ENCODE data around the gene GRK5. TPM values are rescaled to one million over a fixed set of nuclear protein-coding genes. Genes with fewer than 3 reads are reported as not detected.

GRK5 gene
- total and polyA plus RNA-seq, 2 experiments from 2014 or later, result 5.2 to 13.7 TPM

DNA sequence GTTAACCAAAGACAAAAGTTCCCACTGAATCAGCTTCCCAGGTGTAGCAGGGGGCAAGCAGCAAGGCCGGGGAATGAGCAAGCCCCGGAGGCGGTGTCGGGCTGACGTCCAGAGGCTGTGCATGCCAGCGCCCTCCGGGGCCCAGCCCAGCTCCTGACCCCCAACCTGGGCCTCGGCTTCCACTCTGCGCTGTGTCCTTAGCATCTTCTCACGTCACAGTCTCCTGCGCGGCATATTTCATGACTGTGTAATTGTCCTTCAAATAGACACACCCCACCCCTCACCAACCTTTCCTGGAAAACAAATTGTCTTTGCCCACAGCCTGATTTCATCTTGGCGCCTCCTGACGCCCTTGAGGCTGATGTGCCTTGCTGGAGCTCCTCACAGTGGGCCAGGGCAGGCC, 201.6 kb downstream of the GRK5 start:
- Histone ChIP-seq H4K20me1 (ENCODE audit: insufficient read depth) (no peaks in the 10 kb centered on the region), H3K27ac (no peak overlapping the region), H3K4me1 (ENCODE audit: insufficient read depth) (peaks cover 6% of the 10 kb centered on the region; the same call in 1 of the 2 replicates), H3K36me3 (ENCODE audit: low read depth) (no peaks in the 10 kb centered on the region), H3K4me2 (ENCODE audit: unreplicated experiment) (no peak overlapping the region), H2AFZ (no peak overlapping the region), H3F3A (ENCODE audit: insufficient read depth) (no peaks in the 10 kb centered on the region), H3K27me3 (replicated peaks; ENCODE audit: insufficient read depth) (no peaks in the 10 kb centered on the region), H3K79me2 (ENCODE audit: insufficient read depth) (0 out of 2 replicates have a peak, but pooled peaks cover 14% of the 10 kb centered on the region), H3K9ac (no peak overlapping the region), H3K9me3 (ENCODE audit: low read depth) (no peaks in the 10 kb centered on the region), H3K4me3 (no peak overlapping the region), H3K9me2 (ENCODE audit: insufficient read depth) (no peaks in the 10 kb centered on the region)
- TF ChIP-seq EZH2phosphoT487 (IDR thresholded peaks at IDR 0.05; ENCODE audit: insufficient read depth, low read depth) (no peak), EZH2 (IDR thresholded peaks at IDR 0.05; ENCODE audit: insufficient read depth, poor library complexity, severe bottlenecking) (no peak)
- no peak for DNase-seq
- 90 to 91% methylated on average over 13 to 14 of the region's 14 CpGs for WGBS, 2 experiments (ENCODE audit: low coverage in 1 of 2, low lambda C conversion rate in 2 of 2, missing lambda C conversion rate in 2 of 2)
- in situ Hi-C loops (cut with MboI), result no loop called here

DNA sequence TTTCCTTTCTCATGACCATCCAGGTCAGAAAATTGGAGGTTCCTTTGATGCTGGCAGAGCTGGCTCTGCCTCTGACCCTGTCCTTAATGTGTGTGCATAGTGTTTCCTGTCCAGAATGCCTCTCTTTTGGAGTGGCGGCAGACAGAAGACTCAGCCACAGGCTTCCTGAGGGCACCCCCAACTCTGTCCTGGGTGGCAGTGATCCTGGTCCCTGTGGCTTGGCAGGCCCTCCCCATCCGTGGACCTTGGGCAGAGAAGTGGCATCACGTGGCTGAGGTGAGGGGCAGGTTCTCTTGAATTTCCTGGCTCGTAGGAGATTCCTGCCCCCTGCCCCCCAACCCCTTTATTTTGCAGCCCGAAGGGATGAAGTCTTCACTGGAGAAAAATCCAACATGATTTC, 202.0 kb downstream of the GRK5 start:
- WGBS, 2 experiments (ENCODE audit: low coverage in 1 of 2, low lambda C conversion rate in 2 of 2, missing lambda C conversion rate in 2 of 2), result 88 to 94% methylated on average over 5 of the region's 5 CpGs
- H3K9me2 ChIP-seq (ENCODE audit: insufficient read depth), result no peaks in the 10 kb centered on the region
- H3K9ac ChIP-seq, result no peak overlapping the region
- no peaks in the 10 kb centered on the region for H3K9me3 ChIP-seq (ENCODE audit: low read depth)
- TF ChIP-seq EZH2phosphoT487 (IDR thresholded peaks at IDR 0.05; ENCODE audit: insufficient read depth, low read depth) (no peak), EZH2 (IDR thresholded peaks at IDR 0.05; ENCODE audit: insufficient read depth, poor library complexity, severe bottlenecking) (no peak)
- DNase-seq, result no peak
- no peaks in the 10 kb centered on the region for H4K20me1 ChIP-seq (ENCODE audit: insufficient read depth)
- H3K36me3 ChIP-seq (ENCODE audit: low read depth), result no peaks in the 10 kb centered on the region
- in situ Hi-C loops (cut with MboI), result no loop called here
- no peak overlapping the region for H3K27ac ChIP-seq
- H3K27me3 ChIP-seq (replicated peaks; ENCODE audit: insufficient read depth), result no peaks in the 10 kb centered on the region
- no peak overlapping the region for H2AFZ ChIP-seq
- H3K79me2 ChIP-seq (ENCODE audit: insufficient read depth), result 0 out of 2 replicates have a peak, but pooled peaks cover 9% of the 10 kb centered on the region
- H3K4me3 ChIP-seq, result no peak overlapping the region
- no peak overlapping the region for H3K4me2 ChIP-seq (ENCODE audit: unreplicated experiment)
- H3F3A ChIP-seq (ENCODE audit: insufficient read depth), result no peaks in the 10 kb centered on the region
- peaks cover 6% of the 10 kb centered on the region; the same call in 1 of the 2 replicates for H3K4me1 ChIP-seq (ENCODE audit: insufficient read depth)

DNA sequence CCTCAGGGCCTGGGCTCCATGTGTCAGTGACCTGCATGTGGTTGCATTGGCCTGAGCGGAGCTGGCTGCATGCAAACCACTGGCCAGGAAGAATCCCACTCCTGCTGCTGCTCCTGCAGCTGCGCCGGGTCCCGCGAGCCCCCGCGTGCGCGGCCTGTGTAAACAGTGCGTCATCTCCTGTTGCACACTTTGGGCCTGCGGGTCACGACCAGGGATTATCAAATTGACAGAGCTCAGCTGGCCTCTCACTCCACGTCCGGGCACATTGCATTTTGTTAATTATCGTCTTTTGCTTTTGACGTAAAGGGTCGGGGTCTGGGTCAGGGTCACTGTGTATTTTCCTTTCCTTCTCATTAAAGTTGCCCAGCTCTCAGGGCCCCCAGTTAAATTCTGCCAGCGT, 202.5 kb downstream of the GRK5 start:
- Histone ChIP-seq H3K79me2 (ENCODE audit: insufficient read depth) (0 out of 2 replicates have a peak, but pooled peaks cover 6% of the 10 kb centered on the region), H3K36me3 (ENCODE audit: low read depth) (no peaks in the 10 kb centered on the region), H3K9ac (no peak overlapping the region), H2AFZ (no peak overlapping the region), H3K27me3 (replicated peaks; ENCODE audit: insufficient read depth) (no peaks in the 10 kb centered on the region), H4K20me1 (ENCODE audit: insufficient read depth) (no peaks in the 10 kb centered on the region), H3K27ac (no peak overlapping the region), H3K9me3 (ENCODE audit: low read depth) (no peaks in the 10 kb centered on the region), H3K9me2 (ENCODE audit: insufficient read depth) (no peaks in the 10 kb centered on the region), H3K4me1 (ENCODE audit: insufficient read depth) (peaks cover 6% of the 10 kb centered on the region; the same call in 1 of the 2 replicates), H3K4me3 (no peak overlapping the region), H3K4me2 (ENCODE audit: unreplicated experiment) (no peak overlapping the region), H3F3A (ENCODE audit: insufficient read depth) (no peaks in the 10 kb centered on the region)
- no peak for TF ChIP-seq EZH2 (IDR thresholded peaks at IDR 0.05; ENCODE audit: insufficient read depth, poor library complexity, severe bottlenecking)
- no peak for TF ChIP-seq EZH2phosphoT487 (IDR thresholded peaks at IDR 0.05; ENCODE audit: insufficient read depth, low read depth)
- no peak for DNase-seq
- in situ Hi-C loops (cut with MboI), result no loop called here
- WGBS, 2 experiments (ENCODE audit: low coverage in 1 of 2, low lambda C conversion rate in 2 of 2, missing lambda C conversion rate in 2 of 2), result 90 to 96% methylated on average over 18 of the region's 18 CpGs

DNA sequence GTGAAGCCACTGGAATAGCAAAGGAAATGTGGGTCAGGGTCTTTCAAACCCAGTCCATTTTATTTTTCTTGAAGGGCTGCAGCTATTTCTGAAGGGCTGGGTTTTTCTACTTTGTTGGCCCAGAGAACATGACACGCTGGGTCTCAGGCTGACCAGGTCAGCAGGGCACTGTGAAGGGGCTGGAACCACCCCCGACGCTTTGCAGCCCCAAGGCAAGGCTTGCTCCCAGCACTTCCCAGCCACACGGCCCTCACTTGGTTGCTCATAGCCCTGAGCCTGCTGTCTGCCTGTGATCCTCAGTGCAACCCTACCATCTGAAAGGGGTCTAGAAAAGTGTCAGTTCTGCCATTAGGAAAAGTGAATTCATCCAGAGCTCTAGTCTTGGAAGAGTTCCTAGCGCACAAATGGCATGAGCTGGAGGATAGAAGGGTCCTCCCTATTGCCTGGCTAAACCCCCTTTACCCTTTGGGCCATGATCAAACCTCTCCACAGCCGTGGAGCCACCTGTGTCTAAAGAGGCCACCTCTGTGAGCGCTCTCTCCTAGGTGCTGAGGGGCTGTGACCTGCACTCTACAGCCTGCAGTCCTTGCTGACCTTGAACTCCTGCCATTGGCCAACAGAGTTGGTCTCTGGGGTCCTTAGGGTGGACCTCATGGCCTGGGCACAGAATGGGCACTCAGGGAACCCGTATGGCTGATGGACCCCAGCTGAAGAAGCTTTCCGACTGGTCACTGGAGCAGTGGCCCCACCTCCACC, 203.2 kb downstream of the GRK5 start:
- Histone ChIP-seq H3K9ac (no peak overlapping the region), H3K4me3 (no peak overlapping the region), H3K9me3 (ENCODE audit: low read depth) (no peaks in the 10 kb centered on the region)

More for the DNA sequence above, 203.2 kb downstream of the GRK5 start:
- Histone ChIP-seq H3K79me2 (ENCODE audit: insufficient read depth) (0 out of 2 replicates have a peak, but pooled peaks cover 6% of the 10 kb centered on the region), H3K27ac (no peak overlapping the region), H3K4me2 (ENCODE audit: unreplicated experiment) (no peak overlapping the region), H4K20me1 (ENCODE audit: insufficient read depth) (no peaks in the 10 kb centered on the region), H3F3A (ENCODE audit: insufficient read depth) (no peaks in the 10 kb centered on the region), H3K9me2 (ENCODE audit: insufficient read depth) (no peaks in the 10 kb centered on the region), H2AFZ (no peak overlapping the region), H3K36me3 (ENCODE audit: low read depth) (no peaks in the 10 kb centered on the region), H3K4me1 (ENCODE audit: insufficient read depth) (peaks cover 6% of the 10 kb centered on the region; the same call in 1 of the 2 replicates), H3K27me3 (replicated peaks; ENCODE audit: insufficient read depth) (no peaks in the 10 kb centered on the region)
- no peak for DNase-seq
- 92 to 98% methylated on average over 9 of the region's 9 CpGs for WGBS, 2 experiments (ENCODE audit: low coverage in 1 of 2, low lambda C conversion rate in 2 of 2, missing lambda C conversion rate in 2 of 2)
- in situ Hi-C loops (cut with MboI), result no loop called here
- TF ChIP-seq EZH2 (IDR thresholded peaks at IDR 0.05; ENCODE audit: insufficient read depth, poor library complexity, severe bottlenecking) (no peak), EZH2phosphoT487 (IDR thresholded peaks at IDR 0.05; ENCODE audit: insufficient read depth, low read depth) (no peak)
